DOHH2 (cell line): ENCODE data around the gene AHI1.

Experiments
- EZH2phosphoT487 ChIP-seq: fragments of 200-600 bp; sonication (generic); IDR thresholded peaks from 2 replicates; pipeline ENCODE4 v1.6.1; 2017; ENCODE audit warnings: borderline replicate concordance, mild to moderate bottlenecking, antibody characterized with exemption, low read length, moderate library complexity, mixed read lengths
- TF ChIP-seq, protein P1 (sequence below): fragments of 200-600 bp; sonication (generic); IDR thresholded peaks from one replicate; pipeline ENCODE4 v1.5.1; 2014; ENCODE audit warnings: antibody characterized with exemption, mild to moderate bottlenecking, low read depth, low read length; ENCODE audit not compliant: poor library complexity, severe bottlenecking

DNA sequence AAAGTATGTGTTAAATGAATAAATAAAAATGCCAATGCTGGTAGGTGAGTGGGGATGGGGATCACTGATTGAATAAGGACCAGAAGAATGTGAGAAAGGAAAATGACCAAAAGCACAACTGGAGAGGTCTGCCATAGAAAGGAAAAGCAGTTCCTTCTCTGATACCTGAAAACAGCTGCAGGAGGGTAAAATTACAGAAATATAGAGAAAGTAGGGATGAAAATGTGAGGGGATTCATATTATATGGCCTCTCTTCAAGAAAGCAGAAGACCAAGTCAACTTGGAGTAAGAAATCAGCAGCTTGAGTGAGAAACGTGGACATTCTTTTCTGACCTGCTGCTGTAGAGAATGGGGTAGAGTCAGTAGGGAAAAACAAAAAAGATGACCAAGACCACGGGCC, 191.4 kb downstream of the AHI1 start:
- TF ChIP-seq, protein P1, sequence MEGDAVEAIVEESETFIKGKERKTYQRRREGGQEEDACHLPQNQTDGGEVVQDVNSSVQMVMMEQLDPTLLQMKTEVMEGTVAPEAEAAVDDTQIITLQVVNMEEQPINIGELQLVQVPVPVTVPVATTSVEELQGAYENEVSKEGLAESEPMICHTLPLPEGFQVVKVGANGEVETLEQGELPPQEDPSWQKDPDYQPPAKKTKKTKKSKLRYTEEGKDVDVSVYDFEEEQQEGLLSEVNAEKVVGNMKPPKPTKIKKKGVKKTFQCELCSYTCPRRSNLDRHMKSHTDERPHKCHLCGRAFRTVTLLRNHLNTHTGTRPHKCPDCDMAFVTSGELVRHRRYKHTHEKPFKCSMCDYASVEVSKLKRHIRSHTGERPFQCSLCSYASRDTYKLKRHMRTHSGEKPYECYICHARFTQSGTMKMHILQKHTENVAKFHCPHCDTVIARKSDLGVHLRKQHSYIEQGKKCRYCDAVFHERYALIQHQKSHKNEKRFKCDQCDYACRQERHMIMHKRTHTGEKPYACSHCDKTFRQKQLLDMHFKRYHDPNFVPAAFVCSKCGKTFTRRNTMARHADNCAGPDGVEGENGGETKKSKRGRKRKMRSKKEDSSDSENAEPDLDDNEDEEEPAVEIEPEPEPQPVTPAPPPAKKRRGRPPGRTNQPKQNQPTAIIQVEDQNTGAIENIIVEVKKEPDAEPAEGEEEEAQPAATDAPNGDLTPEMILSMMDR = no peak
- no peak for TF ChIP-seq EZH2phosphoT487
